ENCODE results near the gene FAM13A.

Gene FAM13A

DNA sequence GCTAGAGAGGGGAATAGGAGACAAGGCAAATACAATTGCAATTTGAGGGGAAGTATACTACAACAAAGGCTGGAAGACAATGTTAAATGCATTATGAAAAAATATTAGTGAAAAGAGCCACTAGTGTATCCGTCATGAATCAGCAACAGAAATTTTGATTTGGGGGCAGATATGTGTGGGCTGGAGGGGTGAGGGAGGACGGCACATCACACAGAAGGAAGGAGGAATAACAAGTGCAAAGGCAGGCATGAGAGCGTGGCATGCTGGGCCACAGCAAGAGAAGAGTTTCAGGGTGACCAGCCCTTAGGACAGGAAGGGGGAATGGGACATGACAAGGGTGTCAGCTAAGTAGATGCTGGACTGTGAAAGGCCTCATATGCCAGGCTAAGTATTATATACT is 295.6 kb downstream of the FAM13A start:
- no peak for DNase-seq

DNA sequence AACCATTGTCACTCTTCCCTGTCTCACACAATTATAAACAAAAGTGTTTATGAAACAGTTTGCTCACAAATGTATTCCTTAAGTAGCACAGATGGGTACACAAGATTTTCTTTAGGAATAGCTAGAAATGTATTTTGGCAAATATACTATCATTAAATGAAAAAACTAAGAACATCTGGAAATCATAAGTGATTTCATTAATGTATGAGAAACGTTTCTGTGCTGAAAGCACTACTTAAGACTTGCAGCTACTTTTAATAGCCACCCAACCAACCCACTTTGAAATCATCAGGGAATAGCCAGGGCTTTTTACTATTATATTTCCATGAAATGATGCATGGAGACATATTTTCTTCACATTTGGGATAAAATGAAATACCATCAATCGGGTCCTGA is 297.1 kb downstream of the FAM13A start:
- no peak for DNase-seq

DNA sequence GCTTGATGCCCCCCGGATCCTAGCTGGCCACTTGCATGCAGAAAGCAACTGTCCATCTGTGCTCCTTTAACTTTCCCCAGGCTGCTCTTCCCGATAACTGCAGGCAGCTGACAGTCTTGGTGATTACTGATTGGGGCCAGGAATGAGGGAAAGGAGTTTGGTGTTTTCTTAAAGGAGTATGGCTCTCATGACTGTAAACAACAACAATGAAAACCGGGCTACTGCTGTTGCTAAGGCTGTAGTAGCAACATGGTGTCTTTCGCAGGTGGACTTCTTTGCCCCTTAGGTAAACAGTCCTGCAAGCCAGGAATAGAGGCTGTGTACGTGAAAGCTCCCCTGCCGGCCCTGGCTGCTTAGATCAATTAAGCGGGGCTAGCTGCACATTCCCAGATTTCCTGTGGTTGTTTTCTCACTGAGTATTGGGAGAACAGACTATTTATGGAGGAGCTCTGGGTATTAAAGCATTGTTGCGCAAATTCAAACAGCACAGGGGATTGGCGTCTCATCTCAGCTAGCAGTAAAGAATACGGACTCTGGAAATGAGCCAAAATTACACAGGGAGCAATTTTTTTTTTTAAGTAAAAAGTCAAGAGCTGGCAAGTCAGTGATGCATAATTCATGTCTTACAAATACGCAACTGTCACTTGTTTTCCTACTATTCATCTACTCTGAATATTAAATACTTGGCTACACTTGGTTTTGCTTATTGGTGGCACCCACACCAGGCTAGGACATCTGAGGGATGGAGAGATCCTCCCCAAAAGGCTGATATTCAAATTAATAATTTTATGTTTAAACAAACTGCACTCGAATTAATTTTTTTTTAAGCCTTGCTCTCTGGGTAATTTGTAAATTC is 297.7 kb downstream of the FAM13A start:
- no peak for DNase-seq

DNA sequence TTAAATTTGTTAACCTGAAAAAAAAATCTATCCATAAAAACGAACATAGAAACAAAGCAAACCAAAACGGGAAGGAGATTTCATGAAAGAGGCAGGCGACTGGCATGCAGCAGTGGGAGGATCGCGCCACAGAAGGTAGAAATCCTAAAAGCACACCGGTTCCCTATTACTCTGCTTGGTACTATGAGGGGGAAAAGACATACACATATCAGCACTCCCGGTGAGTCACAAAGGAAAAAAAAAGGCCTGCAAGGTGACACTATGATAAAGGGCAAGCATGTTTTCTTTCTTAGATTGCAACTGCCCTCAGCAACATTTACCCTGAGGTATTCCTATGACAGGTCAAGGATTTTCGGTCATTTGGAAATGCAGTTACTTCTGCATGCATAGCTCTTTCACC is 298.7 kb downstream of the FAM13A start:
- no peak for DNase-seq

DNA sequence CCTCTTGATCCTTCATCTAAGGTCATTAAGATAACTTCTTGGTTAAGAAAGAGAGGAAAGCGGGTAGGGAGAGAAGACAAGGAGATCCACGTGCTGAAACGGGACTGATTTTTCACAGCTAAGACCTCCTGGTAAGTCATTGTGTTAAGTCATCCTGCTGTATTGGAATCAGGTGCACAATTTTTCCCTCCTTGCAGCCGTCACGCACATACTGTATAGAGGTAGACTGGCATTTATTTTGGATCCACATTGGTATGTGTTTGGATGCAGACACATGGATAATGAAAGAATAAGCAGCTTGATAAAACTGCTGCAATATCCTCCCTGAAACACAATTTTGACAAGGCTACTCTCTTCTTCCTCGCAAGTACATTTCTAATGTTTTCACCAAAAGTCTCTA is 299.2 kb downstream of the FAM13A start:
- no peak for DNase-seq

DNA sequence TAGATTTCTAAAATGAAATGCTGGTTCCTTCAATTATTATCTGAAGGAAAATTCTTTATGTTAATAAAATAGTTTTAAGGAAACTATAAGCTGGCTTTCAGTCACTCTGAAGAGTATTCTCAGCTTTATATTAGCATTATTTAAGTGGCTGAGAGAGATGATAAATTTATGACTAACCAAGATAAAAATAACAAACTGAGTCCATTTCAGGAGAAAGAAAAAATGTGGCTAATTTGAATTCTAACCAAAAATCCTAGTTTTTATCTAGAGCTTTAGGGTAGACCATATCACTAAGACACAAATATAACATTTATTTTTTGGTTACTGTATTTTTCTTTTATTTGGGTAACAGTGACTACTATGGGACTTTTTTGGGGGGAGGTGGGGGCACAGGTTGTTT is 299.9 kb downstream of the FAM13A start:
- DNase-seq, result no peak

DNA sequence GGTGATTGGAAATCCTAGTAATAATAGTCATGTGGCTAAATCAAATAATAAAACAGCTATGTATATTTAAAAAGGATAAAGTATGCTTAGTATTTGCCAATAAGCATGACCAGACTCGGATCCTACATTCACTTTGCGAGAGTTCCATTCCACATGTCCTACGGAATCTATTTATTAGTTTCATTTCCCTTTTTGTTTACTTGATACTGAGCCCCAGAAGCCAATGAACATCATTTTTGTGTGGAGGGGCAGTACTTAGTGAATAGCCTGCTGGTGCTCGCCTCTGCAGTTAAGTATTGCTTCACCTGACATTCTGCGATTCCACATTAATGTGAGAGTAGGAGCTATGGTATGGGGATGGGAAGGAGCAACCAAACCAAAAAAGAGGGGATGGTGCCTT is 300.8 kb downstream of the FAM13A start:
- no peak for DNase-seq

DNA sequence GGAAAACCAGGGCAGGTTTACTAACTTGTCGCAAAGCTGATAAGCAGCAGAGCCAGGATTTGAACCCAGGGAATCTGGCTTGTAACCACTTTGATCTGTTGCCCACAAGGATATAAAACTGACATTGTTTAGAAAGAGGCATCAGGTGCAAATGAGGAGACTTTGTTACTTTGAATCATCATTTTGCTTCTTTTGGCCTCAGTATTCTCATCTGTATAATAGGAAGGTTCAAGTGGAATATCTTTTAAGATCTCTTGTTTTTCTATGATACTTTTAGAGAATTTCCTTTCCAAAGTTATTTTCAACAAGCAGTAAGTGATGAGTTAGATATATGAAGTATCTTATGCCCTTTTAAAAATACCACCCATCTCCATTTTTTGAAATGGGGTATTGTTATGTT is 301.5 kb downstream of the FAM13A start:
- no peak for DNase-seq

DNA sequence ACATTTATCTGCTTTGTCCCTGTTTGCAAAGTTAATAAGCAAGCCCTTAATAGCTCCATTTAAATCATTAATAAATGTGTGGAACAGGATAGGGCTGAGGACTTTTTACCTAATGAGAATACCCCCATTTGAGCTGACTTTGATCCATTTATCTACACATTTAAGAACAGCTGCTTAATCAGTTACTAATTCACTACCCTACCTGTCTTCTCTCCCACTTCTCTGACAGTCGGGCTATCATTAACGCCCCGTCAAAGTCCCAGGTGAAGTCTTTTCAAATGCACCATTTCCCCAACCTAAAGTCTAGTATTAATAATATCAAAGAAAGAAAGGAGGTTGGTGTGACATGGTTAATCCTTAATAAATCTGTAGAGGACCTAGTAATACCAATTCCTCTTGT is 302.2 kb downstream of the FAM13A start:
- DNase-seq, result no peak

DNA sequence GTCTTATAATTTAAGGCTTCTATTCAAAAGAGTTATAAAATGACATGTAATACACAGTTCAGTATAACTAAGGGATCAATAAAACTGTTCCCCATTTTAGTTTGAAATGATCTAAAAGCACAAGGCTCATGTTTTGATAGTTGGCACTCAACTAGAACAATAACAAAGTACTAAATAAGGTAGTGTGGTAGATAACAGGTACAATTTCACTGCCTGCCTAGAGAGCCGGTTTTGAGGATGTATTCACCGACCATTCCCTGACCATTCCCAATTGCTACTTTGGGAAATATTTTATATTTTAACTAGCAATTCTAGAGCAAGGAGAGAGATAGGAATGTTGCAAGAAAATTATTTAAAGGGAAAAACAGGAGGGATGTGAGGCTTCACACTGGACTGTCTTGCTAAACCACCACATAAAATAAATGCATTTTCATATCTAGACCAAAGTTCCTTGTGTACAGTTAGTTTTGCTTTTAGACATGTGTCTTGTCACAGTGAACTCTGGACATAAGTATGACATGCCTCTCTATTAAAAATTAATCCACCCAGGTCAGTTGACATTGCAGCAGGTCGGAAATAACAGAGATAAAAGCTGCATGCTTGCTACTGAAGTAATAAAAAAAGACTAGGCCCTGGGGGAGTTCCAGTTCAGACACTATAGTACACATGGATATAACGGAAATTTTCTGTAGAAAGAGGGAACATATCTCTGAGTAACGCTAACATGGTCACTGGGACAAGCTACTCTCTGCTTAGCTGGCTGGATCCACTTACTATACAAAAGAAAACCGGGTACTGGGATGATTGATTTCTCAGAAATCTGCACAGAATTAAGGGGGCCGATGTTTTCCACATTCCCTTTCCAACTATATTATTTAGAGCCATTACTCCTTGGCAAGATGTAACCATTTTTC is 303.1 kb downstream of the FAM13A start:
- DNase-seq, result no peak

DNA sequence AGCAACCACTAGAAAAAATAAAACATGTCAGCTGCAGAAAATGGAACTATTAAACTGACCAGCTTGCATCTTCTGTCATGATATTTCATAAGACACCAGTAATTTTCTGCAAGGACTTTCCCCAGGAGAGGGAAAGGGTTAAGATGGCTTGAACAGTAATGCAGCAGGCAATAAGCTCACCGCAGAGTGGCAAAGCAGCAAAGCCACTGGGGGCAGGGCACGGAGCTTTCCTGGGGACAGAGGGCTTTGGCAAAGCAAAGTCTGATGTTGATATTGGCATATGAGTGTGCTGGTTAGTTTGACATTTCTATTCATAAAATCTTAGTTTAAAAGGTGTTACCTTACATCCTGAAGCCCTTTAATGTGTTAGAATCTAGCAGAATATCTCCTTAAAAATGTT is 304.2 kb downstream of the FAM13A start:
- DNase-seq, result no peak

DNA sequence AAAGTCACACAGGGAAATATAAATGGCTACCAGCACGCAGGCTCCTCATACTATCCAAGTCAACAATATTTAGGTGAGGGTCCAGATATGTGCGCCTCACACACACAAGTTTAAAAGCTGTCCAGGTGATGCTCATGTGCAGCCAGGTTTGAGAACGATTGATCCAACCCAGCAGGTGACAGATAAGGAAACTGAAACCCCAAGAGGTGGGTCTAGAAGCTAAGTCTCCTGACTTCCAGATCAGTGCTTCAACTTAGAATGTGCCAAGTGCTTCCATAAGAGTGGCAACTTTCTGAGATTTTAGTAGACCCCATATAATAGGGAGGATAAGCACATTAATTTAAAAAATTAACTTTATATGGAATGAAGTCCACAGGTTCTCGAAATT is 304.9 kb downstream of the FAM13A start:
- no peak for DNase-seq

DNA sequence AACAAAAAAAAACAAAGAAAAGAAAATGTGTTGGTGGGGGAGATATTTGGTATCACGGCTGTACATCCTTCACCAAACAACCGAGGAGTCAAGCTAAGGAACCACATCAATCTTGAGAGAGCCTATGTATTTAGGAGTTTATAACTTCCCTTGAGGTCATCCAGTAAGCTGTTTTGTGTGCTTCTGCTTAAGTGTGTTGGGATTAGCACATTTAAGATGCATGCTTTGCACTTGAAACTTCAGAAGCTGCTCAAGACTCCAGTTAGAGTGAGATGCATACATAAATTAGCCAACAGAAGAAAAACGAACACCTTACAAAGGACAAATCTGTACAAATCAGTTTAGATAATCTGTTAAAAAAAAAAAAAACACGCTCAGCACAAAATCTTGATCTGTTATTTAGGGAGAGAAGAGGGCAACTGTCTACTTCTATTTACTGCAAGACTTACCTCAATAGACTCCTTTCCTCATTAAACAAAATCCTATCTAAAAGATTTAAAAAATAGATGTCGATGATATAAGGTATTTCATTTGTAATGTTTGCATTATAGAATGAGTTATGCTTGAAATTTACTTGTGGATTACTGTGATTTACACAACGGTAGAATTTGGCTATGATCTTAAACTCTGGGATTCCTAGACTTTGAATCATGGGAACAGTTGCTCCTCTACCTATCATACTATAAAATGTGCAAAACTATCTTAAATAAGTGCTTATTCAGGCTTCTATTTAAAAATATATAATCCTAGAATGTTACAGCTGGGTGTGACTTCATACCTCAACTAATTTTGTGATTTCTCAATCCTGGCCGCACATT is 305.5 kb downstream of the FAM13A start:
- DNase-seq, result no peak

DNA sequence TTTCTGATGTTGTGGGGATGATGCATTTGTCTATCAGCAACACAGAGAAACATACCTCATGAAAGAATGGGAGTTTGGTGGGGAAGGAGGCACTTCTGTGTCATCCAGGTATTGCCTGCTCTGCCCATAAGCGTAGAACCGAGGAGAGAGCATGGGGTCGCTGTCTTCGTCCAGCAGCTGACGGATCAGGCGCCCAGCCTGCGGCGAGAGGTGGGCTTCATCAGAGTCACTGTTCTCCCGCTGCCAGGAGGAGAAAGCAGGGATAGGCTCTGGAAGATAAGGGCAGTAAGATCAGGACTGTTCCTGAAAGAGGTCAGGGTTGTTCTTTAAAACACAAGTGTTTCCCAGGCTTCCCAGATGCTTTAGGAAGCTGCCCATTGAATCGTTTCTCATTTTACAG is 306.6 kb downstream of the FAM13A start:
- no peak for DNase-seq

DNA sequence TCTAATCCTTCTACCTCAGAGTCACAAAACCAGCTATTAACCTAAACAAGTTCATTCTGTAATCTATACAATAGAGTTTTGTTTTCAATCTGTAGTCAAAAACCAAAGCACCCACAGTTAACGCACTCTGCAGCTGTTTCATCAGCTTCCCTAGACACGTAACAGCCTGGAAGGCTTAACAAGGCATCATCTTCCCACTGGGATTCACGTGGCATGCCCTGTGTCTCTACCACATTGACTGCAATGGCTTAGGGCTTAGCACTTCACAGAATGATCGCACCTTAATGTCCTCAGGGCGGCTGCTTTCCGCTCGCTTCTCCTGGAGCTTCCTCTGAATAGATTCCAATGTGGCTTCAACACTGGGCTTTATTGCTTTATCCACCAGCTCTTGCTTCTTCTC is 309.6 kb downstream of the FAM13A start:
- no peak for DNase-seq

DNA sequence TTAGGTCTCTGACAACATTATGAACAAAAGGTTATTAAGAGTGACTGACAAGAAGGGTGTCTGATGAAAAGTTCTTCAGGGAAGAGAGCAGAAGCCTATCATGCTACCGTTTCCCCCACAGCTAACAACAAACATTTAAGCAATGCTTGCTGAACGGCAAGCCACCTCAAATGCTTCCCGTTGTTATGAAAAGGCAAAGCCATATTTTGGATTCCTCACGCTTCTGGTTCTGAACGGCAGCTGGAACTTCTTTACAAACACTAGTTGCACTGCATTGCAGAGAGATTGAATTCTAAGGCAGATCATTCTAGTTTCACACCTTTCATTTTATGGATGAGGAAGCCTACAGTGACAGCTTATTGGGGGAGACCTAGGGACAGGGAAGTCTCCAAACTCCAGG is 310.8 kb downstream of the FAM13A start:
- DNase-seq, result no peak

DNA sequence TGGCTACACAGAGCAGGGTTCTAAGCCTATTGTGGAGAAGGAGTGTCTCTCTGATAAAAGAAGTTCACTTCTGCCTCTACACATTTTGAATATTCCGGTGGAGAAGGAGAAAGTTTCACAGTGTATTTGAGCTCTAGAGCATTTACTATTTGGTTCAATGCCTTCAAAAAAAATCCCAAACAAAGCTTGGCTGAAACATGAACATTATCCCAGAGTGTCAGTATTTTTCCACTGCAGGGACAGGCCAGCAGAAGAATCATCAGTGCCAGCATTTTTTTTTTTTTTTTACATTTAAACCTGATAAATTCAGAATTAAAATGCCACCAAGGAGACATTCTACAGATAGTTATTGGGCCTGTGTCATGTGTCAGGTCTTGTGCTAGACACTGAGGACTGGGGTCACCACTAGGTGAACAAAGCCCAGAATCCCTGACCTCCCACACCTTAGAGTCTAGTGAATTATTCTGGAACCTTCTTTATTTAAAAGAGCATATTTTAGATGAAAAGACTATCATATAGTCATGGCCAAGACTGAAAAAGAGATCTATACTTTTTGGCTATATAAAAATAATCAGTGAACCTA is 311.3 kb downstream of the FAM13A start:
- DNase-seq, result no peak

DNA sequence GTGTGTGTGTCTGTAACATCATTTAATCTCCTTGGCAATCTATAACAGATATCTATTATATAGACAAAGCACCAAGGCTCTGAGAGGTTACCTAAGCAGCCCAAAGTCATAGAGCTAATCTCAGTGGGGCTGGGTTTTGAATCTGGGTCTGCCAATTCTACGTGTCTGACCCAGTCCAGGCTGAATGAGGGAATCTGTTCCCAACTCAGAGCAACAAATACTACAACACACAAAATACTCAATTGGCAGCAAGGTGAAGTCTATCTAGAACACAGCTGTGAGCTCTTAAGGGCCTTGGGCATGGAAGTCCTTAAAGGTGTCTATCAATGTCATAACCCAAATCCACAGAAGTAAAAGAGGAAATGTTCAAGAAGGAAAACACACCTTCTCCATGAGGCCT is 311.8 kb downstream of the FAM13A start:
- no peak for DNase-seq

DNA sequence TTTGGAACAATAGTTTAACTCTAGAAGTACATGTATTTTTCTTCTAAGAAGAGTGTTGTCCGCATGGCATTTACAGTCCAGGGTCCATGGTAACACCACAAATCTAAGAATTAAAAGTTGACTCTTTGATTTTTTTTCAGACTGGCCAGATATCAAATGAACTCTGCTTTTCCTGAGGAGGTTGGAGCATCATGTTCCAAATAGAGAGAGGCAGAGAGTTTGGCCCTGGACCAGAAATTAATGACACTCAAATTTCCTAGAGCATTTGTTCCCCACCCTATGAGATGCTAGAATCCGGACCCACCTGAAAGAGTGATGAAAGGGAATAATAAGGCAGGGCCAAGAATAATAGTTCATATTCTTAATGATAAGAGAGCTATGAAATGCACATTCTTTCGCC is 312.4 kb downstream of the FAM13A start:
- no peak for DNase-seq

DNA sequence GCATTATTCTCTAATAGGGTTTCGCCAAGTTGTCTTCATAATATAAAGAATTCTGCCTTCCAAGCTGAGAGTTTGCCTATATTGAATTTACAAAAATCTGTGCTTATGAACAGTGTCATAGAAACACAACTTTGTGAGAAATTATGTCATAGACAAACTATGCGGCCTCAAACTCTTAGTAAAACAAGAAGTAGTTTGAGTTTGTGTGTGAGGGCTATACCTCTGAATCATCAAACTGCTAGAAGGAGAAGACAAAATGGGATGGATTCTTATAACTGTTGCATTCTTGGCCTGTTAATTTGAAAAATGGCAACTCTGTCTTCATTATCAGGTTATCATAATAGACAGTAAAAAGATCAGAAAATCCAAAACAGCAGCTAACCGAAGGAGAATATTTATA is 313.3 kb downstream of the FAM13A start:
- DNase-seq, result no peak

DNA sequence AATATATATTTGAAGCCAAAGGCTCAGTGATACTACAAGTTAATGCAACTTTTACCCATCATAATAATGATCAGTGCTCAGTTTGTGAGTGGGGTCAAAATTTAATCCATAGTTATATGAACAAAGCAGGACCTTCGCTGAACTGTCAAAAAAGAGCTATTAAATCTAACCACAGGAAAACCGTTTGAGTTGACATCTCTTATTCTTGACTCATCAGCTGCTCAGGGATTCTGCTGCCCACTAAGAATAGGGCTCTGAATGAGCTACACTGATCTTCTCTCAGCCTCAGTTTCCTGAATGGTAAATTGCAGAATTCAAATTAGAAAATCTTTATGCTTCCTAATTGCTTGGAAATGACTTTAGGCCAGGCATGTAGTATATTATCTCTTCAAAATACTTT is 314.4 kb downstream of the FAM13A start:
- no peak for DNase-seq

DNA sequence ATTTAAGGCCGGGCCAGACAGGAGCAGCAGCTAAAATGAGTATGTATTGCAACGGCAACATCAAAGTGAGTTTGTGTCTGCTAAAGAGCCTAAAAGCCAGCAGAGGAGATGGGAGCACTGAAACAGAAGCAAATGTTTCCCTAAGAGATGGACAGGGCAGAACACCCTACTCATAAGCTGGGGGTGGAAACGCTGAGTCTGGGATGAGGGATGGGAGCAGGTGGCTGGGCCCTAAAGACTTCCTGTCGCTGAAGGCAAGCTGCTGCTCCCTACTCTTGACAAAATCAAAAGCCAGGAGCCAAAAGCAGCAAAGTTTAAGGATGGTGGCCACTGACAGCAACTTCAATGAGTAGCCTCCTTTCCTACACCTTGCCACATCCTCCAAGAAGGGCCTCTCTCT is 318.8 kb downstream of the FAM13A start:
- no peak for DNase-seq

All from activated CD4-positive, alpha-beta T cell treated with anti-CD3 and anti-CD28 coated beads, Interleukin-2, amount 50 U/mL, for 1 hour (primary cell).